ENCODE results near the gene ICOSLG.
"Not testable (repeated sequence)": the region's sequence is repeated elsewhere in the genome, so short reads cannot be mapped to it uniquely, and the experiment has no call there.

ICOSLG gene

DNA sequence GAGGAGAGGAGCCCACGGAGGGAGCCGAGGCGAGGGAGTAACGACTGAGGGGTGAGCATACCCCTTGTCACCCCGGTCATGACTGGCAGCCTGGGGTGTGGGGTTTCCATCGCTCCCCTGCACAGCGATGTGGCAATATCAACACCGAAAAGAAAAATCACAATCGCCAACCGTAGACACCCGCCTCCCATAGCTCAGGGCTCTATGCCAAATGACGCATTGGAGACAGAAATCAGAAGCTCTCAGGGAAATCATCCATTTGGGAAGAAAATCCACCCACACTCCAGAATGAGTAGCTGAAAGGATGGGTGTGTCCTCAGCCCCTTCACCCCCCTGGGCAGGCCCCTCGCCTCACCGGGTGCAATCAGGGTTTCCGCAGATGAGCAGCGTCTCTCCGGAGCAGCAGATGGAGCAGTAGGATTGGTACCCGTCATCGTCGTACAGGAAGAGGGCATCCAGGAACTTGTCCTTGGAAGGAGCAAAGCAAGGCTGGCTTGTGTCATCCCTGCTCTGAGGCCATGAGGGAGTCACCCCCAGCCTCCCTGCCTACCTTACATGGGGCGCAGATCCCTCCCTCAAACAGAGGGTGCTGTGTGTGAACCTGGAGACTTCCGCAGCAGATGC lies 18.5 kb upstream of the ICOSLG start:
- no peak overlapping the region for H3K4me3 ChIP-seq (replicated peaks; ENCODE audit: low read depth, low read length)
- TF ChIP-seq, protein P1, sequence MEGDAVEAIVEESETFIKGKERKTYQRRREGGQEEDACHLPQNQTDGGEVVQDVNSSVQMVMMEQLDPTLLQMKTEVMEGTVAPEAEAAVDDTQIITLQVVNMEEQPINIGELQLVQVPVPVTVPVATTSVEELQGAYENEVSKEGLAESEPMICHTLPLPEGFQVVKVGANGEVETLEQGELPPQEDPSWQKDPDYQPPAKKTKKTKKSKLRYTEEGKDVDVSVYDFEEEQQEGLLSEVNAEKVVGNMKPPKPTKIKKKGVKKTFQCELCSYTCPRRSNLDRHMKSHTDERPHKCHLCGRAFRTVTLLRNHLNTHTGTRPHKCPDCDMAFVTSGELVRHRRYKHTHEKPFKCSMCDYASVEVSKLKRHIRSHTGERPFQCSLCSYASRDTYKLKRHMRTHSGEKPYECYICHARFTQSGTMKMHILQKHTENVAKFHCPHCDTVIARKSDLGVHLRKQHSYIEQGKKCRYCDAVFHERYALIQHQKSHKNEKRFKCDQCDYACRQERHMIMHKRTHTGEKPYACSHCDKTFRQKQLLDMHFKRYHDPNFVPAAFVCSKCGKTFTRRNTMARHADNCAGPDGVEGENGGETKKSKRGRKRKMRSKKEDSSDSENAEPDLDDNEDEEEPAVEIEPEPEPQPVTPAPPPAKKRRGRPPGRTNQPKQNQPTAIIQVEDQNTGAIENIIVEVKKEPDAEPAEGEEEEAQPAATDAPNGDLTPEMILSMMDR (IDR thresholded peaks at IDR 0.05; ENCODE audit: low read depth, low read length, missing control alignments): no peak
- DNase-seq (ENCODE audit: extremely low read depth, low read depth): no peak

DNA sequence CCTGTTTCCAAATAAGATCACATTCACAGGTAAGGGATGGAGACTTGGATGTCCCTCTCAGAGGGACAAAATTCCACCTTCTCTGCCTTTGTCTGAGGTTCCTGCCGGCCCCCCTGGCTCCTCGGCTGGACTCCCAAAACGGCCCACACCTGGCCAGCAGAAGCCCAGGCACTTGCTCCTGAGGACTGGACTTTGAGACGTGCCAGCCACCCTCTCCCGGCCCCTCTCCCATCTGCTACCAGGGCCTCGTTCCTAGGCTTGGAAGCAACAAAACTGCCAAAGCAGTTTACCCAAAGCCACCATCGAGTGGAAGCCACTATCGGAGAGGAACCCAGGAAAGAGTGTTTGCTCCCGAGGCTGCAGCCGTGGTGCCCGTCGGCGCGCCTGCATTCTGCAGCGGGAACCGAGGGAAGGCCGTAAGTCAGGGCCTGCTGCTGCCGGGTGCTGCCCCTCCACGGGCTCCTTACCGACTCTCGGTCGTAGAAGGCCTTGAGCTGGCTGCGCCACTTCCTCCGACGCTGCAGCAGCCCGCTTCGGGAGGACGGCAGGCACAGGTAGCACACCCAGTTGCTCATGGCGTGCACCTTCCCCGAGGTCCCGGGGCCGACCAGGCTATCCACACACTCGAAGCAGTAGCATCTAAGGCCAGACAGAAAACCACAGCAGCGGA lies 17.4 kb upstream of the ICOSLG start:
- no peak overlapping the region for H3K4me3 ChIP-seq (replicated peaks; ENCODE audit: low read depth, low read length)
- DNase-seq (ENCODE audit: extremely low read depth, low read depth): no peak
- TF ChIP-seq, protein P1 (IDR thresholded peaks at IDR 0.05; ENCODE audit: low read depth, low read length, missing control alignments): no peak

DNA sequence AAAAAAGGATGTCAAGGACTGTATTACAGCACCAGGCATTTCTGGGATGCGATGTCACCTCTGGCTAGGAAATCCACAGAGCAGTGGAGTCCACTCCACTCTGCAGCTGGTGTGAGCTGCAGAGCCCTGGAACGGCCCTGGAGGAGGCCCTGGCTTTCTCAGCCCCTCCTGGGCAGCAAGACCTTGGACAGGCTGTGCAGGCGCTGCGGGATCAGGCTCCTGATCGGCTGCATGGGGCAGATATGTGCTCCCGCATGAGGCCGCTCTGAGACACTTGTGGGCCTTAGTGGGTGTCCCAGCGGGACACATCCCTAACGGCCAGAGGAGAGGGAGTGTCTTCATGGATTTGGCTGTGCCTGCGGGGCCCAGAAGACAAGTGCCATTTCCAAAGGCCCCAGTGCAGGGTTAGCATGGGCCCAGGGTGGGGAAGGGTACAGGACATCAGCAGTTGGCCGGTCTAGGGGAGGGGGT lies 14.8 kb upstream of the ICOSLG start:
- TF ChIP-seq, protein P1 (IDR thresholded peaks at IDR 0.05; ENCODE audit: low read depth, low read length, missing control alignments): no peak
- DNase-seq (ENCODE audit: extremely low read depth, low read depth): no peak
- no peak overlapping the region for H3K4me3 ChIP-seq (replicated peaks; ENCODE audit: low read depth, low read length)

DNA sequence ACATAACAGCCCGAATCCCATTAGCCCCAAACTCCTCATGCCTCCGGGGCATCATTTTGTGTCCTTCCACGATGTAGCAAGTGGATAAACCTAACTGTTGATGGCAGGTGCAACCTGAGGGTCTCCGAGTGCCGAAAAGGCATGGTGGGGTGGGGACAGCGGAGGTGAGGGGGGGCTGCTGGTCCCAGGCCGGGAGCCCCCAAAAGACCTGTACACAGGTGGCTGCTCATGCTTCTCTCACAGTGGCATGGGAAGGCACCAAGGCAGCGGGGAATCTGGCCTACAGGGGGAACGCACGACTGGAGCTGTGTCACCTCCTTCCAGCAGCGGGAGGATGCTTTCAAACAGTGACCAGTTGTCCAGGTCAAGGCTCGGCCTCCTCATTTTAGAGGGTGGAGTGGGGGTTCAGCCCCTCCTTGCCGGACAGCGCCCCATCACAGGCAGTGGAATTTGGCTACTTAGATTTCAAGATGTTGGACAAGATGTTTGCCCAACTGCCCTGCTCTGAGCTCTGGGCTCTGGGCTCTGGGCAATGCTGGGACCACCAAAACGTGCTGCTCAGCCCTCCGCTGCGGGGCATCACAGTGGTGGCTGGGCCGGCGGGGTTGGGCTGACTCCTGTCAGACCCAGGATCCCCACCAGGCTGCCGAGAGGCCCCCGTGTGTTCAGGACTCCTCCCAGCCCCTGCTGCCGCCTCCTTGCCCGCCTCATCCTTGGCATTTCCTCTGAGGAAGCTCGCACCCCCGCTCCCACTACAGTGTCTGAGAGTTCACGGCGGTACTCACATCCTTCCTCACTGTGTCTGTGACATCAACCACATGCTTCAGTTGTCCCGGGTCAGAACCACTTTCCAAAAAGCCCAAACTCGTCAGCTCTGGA lies 13.3 kb upstream of the ICOSLG start:
- TF ChIP-seq, protein P1 (IDR thresholded peaks at IDR 0.05; ENCODE audit: low read depth, low read length, missing control alignments): no peak
- DNase-seq (ENCODE audit: extremely low read depth, low read depth): no peak
- no peak overlapping the region for H3K4me3 ChIP-seq (replicated peaks; ENCODE audit: low read depth, low read length)

DNA sequence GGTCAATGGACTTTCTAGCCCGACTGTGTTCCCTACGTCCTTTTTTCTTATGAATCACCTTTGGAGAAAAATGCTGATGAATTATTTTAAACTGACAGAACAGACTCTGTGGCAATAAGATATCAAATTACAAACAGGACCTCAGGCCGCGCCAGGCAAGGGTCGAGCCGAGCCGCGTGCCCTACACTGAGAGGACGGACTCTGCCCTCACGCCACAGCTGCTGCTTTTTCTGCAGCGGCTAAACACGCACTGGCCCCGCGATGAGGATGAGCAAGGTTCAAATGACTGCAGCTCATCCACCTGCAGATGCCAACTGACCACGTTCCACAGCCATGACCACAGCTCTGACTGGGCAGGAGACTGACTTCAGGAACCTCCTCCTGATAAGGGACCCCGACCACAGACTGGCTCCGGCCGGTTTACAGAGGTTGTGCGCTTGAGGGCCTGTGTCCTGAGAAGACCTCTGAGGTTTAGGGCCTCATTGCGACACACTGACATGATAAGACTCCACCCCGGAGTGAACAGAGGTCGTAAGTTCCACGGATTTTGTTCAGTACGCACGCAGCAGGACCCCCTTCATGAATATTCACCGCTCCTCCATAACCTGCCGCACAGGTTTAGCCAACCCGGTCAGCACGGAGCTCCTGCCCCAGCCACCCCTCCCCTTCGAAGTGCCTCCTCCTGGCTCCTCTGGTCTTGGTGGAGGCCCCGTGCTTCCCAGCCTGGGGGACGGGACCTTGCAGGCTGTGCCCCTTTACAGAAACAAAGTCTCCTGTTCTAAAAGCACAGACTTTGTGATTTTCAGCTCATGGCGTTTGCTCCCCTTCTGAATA lies 8.7 kb upstream of the ICOSLG start:
- not testable (repeated sequence) for H3K4me3 ChIP-seq (replicated peaks; ENCODE audit: low read depth, low read length); DNase-seq (ENCODE audit: extremely low read depth, low read depth)

DNA sequence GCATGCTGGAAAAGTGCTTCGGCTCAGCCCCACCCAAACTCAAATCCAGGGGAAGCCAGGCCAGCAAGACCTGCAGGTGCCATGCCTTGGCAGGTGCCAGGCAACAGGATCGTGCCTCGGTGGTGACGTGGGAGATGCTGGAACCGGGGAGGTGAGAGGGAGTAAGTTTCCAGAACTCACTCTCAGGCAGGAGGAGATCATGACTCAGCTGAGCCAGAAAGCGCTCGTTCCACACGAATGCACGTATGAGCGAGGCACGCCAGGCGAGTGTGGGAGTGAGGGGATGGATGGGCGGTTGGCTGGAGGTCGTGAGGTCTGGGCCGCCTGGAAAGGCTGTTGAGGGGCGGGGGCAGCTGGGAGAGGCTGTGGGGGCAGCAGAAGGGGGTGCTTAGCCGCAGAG lies 7.2 kb upstream of the ICOSLG start:
- DNase-seq (ENCODE audit: extremely low read depth, low read depth); H3K4me3 ChIP-seq (replicated peaks; ENCODE audit: low read depth, low read length): not testable (repeated sequence)

DNA sequence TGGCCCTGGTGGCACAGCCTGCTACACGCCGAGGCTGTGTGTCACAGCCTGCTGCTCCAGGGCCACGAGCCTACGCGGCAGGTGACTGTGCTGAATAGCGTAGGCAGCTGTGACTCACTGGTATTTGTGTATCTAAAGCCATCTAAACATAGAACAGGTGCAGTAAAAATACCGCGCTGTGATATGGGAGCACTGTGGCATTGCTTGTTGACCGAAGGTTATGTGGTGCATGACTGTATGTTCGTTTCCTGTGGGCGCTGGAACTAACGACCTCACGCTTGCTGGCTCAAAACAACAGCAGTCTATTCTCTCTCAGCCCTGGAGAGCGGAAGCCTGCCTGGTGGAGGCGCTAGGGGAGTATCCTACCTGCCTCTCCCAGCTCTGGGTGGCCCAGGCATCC lies 3.2 kb upstream of the ICOSLG start:
- not testable (repeated sequence) for H3K4me3 ChIP-seq (replicated peaks; ENCODE audit: low read depth, low read length); DNase-seq (ENCODE audit: extremely low read depth, low read depth)

DNA sequence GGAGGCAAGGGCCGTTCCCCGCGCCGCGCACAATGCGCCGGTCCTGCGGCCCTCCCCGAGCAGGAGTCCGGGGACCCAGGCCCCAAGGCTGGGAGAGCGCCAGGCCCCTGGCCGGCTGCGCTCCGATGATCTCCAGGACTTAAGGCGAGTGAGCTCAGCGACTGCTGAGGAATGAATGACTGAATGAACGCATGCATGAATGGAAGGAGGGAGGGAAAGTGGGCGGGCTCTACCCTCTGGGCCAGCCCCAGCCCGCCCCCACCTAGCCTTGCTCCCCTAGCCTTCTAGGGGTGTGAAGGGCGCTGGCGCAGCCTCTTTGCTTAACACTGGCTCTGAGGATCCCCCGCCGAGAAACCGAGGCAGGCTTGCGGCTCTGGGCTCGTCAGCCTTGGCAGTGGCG lies 538 bp upstream of the ICOSLG start:
- H3K4me3 ChIP-seq (replicated peaks; ENCODE audit: low read depth, low read length); DNase-seq (ENCODE audit: extremely low read depth, low read depth): not testable (repeated sequence)

DNA sequence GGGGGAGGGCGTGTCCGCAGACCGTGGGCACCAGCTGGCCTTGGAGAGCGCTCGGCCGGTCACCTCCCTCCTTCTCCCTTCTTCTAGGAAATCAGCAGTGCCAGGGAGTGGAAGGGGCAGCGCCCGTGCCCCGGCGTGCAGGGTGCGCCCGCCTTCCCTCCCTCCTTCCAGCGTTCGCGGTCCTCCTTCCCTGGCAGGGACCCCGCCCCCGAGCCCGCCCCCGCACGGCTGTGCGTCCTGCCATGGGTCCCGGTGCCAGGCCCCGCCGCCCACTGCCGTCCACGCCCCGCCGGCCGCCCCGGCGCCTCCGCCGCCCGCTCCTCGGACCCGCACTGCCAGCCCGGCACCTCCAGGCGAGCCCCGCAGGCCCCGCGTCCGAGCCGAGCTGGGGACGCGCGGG lies 390 bp downstream of the ICOSLG start:
- not testable (repeated sequence) for H3K4me3 ChIP-seq (replicated peaks; ENCODE audit: low read depth, low read length); DNase-seq (ENCODE audit: extremely low read depth, low read depth)

DNA sequence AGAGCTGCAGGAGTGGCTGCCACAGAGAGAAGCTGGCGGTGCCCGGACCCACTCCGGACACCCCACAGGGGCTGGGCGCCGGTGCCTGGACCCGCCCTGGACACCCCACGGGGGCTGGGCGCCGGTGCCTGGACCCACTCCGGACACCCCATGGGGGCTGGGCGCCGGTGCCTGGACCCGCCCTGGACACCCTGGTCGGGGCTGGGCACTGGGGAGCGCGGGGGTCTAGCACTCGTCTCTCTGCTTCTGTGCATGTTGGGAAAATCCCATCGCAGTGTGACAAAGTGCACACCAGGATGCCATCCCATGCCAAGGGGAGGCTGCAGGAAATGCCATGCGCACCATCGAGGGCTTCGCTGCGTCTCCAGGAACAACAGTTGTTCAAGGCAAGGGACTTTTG lies 11.2 kb downstream of the ICOSLG start:
- not testable (repeated sequence) for H3K4me3 ChIP-seq (replicated peaks; ENCODE audit: low read depth, low read length); DNase-seq (ENCODE audit: extremely low read depth, low read depth)

DNA sequence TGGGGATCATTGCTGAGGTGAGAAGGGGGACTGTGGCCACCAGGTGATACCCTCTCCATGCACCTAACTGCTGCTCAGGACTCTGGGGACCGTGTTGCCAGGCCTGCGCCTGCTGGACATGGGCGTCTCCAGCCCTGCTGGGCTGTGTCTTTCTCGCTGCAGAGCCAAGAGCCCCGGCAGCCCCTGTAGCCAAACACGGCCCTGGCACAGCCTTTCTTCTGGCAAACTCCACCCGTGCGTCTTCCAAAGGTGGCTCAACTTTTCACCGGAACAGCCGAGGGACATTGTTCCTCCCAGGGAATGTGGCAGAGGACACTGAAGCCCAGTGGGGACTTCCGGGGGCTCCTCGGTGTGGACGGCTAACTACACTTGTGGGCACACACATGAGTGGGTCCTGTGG lies 12.6 kb downstream of the ICOSLG start:
- H3K4me3 ChIP-seq (replicated peaks; ENCODE audit: low read depth, low read length); DNase-seq (ENCODE audit: extremely low read depth, low read depth): not testable (repeated sequence)

DNA sequence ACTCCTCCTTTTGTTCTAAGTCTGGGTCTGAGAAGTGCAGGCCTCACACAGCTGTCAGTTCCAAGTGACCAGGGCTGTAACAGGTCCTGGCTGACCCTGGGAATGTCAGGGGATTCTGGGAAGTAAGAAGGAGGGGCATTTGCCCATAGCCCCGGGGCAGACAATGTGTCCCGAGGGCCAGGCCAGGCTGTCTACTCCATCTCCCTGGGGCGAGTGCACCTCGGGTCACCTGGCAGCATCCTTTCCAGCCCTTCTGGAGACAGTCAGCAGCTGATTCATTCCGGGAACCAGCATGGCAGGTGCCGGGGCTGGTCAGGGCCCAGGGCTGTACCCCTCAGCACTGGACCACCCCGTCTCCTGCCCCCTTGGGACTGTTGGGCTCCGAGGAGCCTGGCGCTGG lies 13.1 kb downstream of the ICOSLG start:
- H3K4me3 ChIP-seq (replicated peaks; ENCODE audit: low read depth, low read length); DNase-seq (ENCODE audit: extremely low read depth, low read depth): not testable (repeated sequence)
